M059J (cell line): ENCODE data around the gene SIK2. TPM values are rescaled to one million over a fixed set of nuclear protein-coding genes. Genes with fewer than 3 reads are reported as not detected.

Experiments
- total RNA-seq: library from RNA; depleted of rRNA; stranded (reverse); fragments of >200 nt; shearing (Covaris generic); gene quantifications from 2 replicates; pipeline ENCODE4 v1.2.3, GENCODE V29; 2014; rRNA removed

Gene SIK2
- total RNA-seq, 1 experiment from 2014 or later = 19.4 TPM

Other genes with a start within 250 kb of the SIK2 start
- not detected in 2 replicates for gene POU2AF1, start 223.2 kb upstream of the SIK2 start, total RNA-seq
- not detected in 2 replicates for gene BTG4, start 90.1 kb upstream of the SIK2 start, total RNA-seq
- gene HOATZ, start 87.7 kb upstream of the SIK2 start, total RNA-seq = not detected in 2 replicates
- gene LAYN, start 61.7 kb upstream of the SIK2 start, total RNA-seq = 108 and 113 TPM in 2 replicates
- 46.0 and 46.3 TPM in 2 replicates for gene PPP2R1B, start 163.9 kb downstream of the SIK2 start, total RNA-seq